Psoas muscle (tissue), 8 donors: ENCODE measurements around the gene LAMB3. TPM values are rescaled to one million over a fixed set of nuclear protein-coding genes. Genes with fewer than 3 reads are reported as not detected.
A peak's percentile ranks its signal among the peaks of the same experiment; 100 is the strongest.

Experiments used
- ATAC-seq, 4 donors: fragments of 200-7000 bp; cut with Tn5 transposase; one replicate each; pipeline ENCODE4 v1.9.1; 2020; ENCODE audit warnings: moderate library complexity in 3 of 4, mild to moderate bottlenecking in 2 of 4
- DNase-seq, 2 donors: peaks; one replicate each; pipeline ENCODE4 v3.0.0-alpha.2; 2020
- H3K27ac ChIP-seq: fragments of 200-600 bp; one replicate; pipeline ENCODE4 v1.8.0; 2022
- H3K27me3 ChIP-seq, 3 donors: fragments of 200-600 bp in 1 of 3; one replicate each; pipeline versions ENCODE4 v1.6.1 to v1.8.0; 2013 to 2022; ENCODE audit warnings: low read length in 2 of 3, mild to moderate bottlenecking in 2 of 3, moderate library complexity in 1 of 3; ENCODE audit not compliant: insufficient read depth in 3 of 3
- H3K36me3 ChIP-seq, 2 donors: fragments of 200-600 bp in 1 of 2; one replicate each; pipeline versions ENCODE4 v1.6.1 to v1.8.0; 2013 to 2022; ENCODE audit warnings: low read depth in 1 of 2, mild to moderate bottlenecking in 1 of 2, moderate library complexity in 1 of 2; ENCODE audit not compliant: insufficient read depth in 1 of 2
- H3K4me1 ChIP-seq: fragments of 200-600 bp; one replicate; pipeline ENCODE4 v1.8.0; 2022
- H3K4me3 ChIP-seq: fragments of 200-600 bp; one replicate; pipeline ENCODE4 v1.8.0; 2022; ENCODE audit warnings: mild to moderate bottlenecking
- H3K9me3 ChIP-seq: fragments of 200-600 bp; one replicate; pipeline ENCODE4 v1.8.0; 2022
- CTCF ChIP-seq: fragments of 200-600 bp; IDR thresholded peaks from one replicate; pipeline ENCODE4 v1.8.0; 2022; ENCODE audit warnings: antibody characterized with exemption
- WGBS, 3 donors: extraction: QIAGEN DNeasy Blood & Tissue Kit; methylation state at CpG; one replicate each; pipeline versions ENCODE4 v1.1.6 to v1.1.7; 2013; 5-methylcytosine and 5-hydroxymethylcytosine counted together
- intact Hi-C, 2 donors: fragments of 100-400 bp; cut with DNase I; formaldehyde crosslinking; loops; one replicate each; pipeline versions ENCODE4 v1.11.0 to v1.14.2; 2022
- polyA plus RNA-seq, 3 donors: library from polyadenylated mRNA; stranded (reverse); fragments of 200-250 nt; gene quantifications; one replicate each; pipeline ENCODE4 v1.2.3, GENCODE V29; 2013
- total RNA-seq, 4 donors: library from RNA; stranded (reverse); fragmentation: NEBNext Ultra II Directional in 2 of 4; extraction: Animal tissue kit (Norgen Biotek cat#: 25700) in 2 of 4; gene quantifications; one replicate each; pipeline versions ENCODE4 v1.2.1 to v1.2.4, GENCODE V29; 2021 to 2023
- donor health status: healthy with polysubstance abuse.
- donor health status: DM: no; HTN: no; CAD: no; lungs with moderate emphysema.
- donor health status: Bipolar disorder and iron deficiency.
- donor health status: healthy.
- donor health status: DM: yes; HTN: yes; CAD: no.
- donor health status: DM: no; HTN: no; CAD: no.
- donor health status: DM: no; HTN: no; CAD: no.
- donor health status: DM: yes; HTN: yes; CAD: no.

Gene LAMB3
- total and polyA plus RNA-seq, 7 donors: 0.88 to 2.7 (median 2.0) TPM

GRCh38 chr1:209657140-209657879 lies 5.1 kb upstream of the LAMB3 start:
- 62 to 75% (median 74%) methylated on average over 9 of the region's 9 CpGs for WGBS, 3 donors
- Histone ChIP-seq H3K27me3 (no peaks in the 10 kb centered on the region), H3K9me3 (no peaks in the 10 kb centered on the region), H3K4me3 (no peak overlapping the region), H3K36me3 (no peaks in the 10 kb centered on the region), H3K4me1 (peaks cover 6% of the 10 kb centered on the region), H3K27ac (no peak overlapping the region)
- peak in 1 of 4 donors; percentile 14 for ATAC-seq
- TF ChIP-seq CTCF: no peak
- intact Hi-C loops: no loop called here
- no peak for DNase-seq

GRCh38 chr1:209655411-209656231 lies 3.4 kb upstream of the LAMB3 start:
- TF ChIP-seq CTCF: no peak
- 52 to 74% (median 62%) methylated on average over 9 of the region's 9 CpGs for WGBS, 3 donors

GRCh38 chr1:209653915-209654351 lies 1.7 kb upstream of the LAMB3 start:
- 89 to 93% (median 89%) methylated on average over 7 of the region's 7 CpGs for WGBS, 3 donors
- H3K27ac ChIP-seq: peak overlapping the region; percentile 48
- H3K4me3 ChIP-seq: no peak overlapping the region
- intact Hi-C loops: no loop called here
- no peaks in the 10 kb centered on the region for H3K27me3 ChIP-seq
- peaks cover 15% of the 10 kb centered on the region for H3K4me1 ChIP-seq
- no peaks in the 10 kb centered on the region for H3K36me3 ChIP-seq
- no peak for TF ChIP-seq CTCF
- DNase-seq (no peak), ATAC-seq (no peak)
- no peaks in the 10 kb centered on the region for H3K9me3 ChIP-seq

More at GRCh38 chr1:209655411-209656231, 3.4 kb upstream of the LAMB3 start:
- Histone ChIP-seq H3K27ac (no peak overlapping the region), H3K36me3 (no peaks in the 10 kb centered on the region), H3K27me3 (no peaks in the 10 kb centered on the region), H3K4me3 (no peak overlapping the region), H3K4me1 (peaks cover 6% of the 10 kb centered on the region), H3K9me3 (no peaks in the 10 kb centered on the region)
- intact Hi-C loops: no loop called here
- ATAC-seq (peak in 3 of 4 donors; percentile 28 to 60 (median 55)), DNase-seq (no peak)

GRCh38 chr1:209652873-209653401 lies 712 bp upstream of the LAMB3 start:
- Histone ChIP-seq H3K4me1 (peaks cover 19% of the 10 kb centered on the region), H3K4me3 (no peak overlapping the region), H3K27ac (peak overlapping the region; percentile 48), H3K27me3 (no peaks in the 10 kb centered on the region), H3K36me3 (no peaks in the 10 kb centered on the region), H3K9me3 (no peaks in the 10 kb centered on the region)
- ATAC-seq (peak; percentile 12 to 72 (median 58)), DNase-seq (peak; percentile 61 to 83)
- 50 to 64% (median 53%) methylated on average over 3 of the region's 3 CpGs for WGBS, 3 donors
- TF ChIP-seq CTCF: no peak
- intact Hi-C loops: no loop called here
